B cell (primary cell): ENCODE data around the gene ENO2. TPM values are rescaled to one million over a fixed set of nuclear protein-coding genes. Genes with fewer than 3 reads are reported as not detected.

ENCODE experiments used
- ATAC-seq: fragments of 200-7000 bp; cut with Tn5 transposase; one replicate; pipeline ENCODE4 v1.10.0; 2021; ENCODE audit warnings: low read depth, mild to moderate bottlenecking, moderate number of reproducible peaks, moderate library complexity
- CTCF ChIA-PET: fragments of 350-600 bp; sonication (Branson Sonifier 250); formaldehyde crosslinking; loops from one replicate; lab custom pipeline; 2021; ENCODE audit warnings: antibody characterized with exemption, inconsistent platforms; lab: Charles Lee
- POLR2A ChIA-PET: fragments of 350-600 bp; sonication (Branson Sonifier 250); formaldehyde crosslinking; loops from one replicate; lab custom pipeline; 2021; ENCODE audit warnings: antibody characterized with exemption; lab: Charles Lee
- DNase-seq: peaks from one replicate; pipeline ENCODE4 v3.0.0; 2013
- H2AFZ ChIP-seq: 2 replicates; pipeline ENCODE4 v1.6.1; 2012; ENCODE audit warnings: mild to moderate bottlenecking, low read depth, low read length; ENCODE audit not compliant: insufficient read depth, poor library complexity, severe bottlenecking
- H3K27ac ChIP-seq, 2 donors: 1 replicate in 1 of 2; 2 replicates in 1 of 2; pipeline ENCODE4 v1.5.1; 2012 to 2013; ENCODE audit warnings: low read length in 2 of 2, mild to moderate bottlenecking in 2 of 2, moderate library complexity in 1 of 2
- H3K27me3 ChIP-seq, 4 experiments: fragments of 200-600 bp in 1 of 4; sonication (generic) in 1 of 4; replicated peaks in 1 of 4; 1 replicate in 2 of 4; 2 replicates in 2 of 4; pipeline versions ENCODE4 v1.6.1 to v1.7.0; 2013 to 2016; ENCODE audit warnings: low read length in 3 of 4, mild to moderate bottlenecking in 2 of 4, mixed read lengths in 1 of 4, moderate library complexity in 1 of 4; ENCODE audit not compliant: insufficient read depth in 4 of 4, control insufficient read depth in 3 of 4; ENCODE audit errors: control extremely low read depth in 1 of 4
- H3K36me3 ChIP-seq, 2 experiments: replicated peaks in 1 of 2; 1 replicate in 1 of 2; 2 replicates in 1 of 2; pipeline versions ENCODE4 v1.6.1 to v1.7.1; 2013; ENCODE audit warnings: low read length in 1 of 2; ENCODE audit not compliant: insufficient read depth in 2 of 2, control insufficient read depth in 1 of 2; ENCODE audit errors: control extremely low read depth in 1 of 2, extremely low read depth in 1 of 2
- H3K4me1 ChIP-seq, 2 donors: fragments of 200-600 bp in 1 of 2; sonication (generic) in 1 of 2; 1 replicate in 1 of 2; 2 replicates in 1 of 2; pipeline versions ENCODE4 v1.5.1 to v1.6.1; 2013 to 2017; ENCODE audit warnings: low read length in 2 of 2; ENCODE audit not compliant: control insufficient read depth in 2 of 2, insufficient read depth in 2 of 2
- H3K4me2 ChIP-seq: replicated peaks from 2 replicates; pipeline ENCODE3; 2012; ENCODE audit warnings: mild to moderate bottlenecking, low read depth, low read length; ENCODE audit not compliant: poor library complexity, severe bottlenecking
- H3K4me3 ChIP-seq, 5 experiments: fragments of 200-600 bp in 1 of 5; sonication (generic) in 1 of 5; 1 replicate in 3 of 5; 2 replicates in 2 of 5; pipeline versions ENCODE4 v1.5.1 to v1.7.0; 2011 to 2016; ENCODE audit warnings: low read length in 4 of 5, mild to moderate bottlenecking in 4 of 5, low read depth in 2 of 5, control low read depth in 1 of 5, moderate library complexity in 1 of 5; ENCODE audit not compliant: insufficient read depth in 1 of 5; ENCODE audit errors: control extremely low read depth in 1 of 5, extremely low read depth in 1 of 5
- H3K79me2 ChIP-seq: fragments of 200-600 bp; sonication (generic); one replicate; pipeline ENCODE4 v1.6.0; 2016; ENCODE audit warnings: low read length; ENCODE audit not compliant: control insufficient read depth, insufficient read depth
- H3K9ac ChIP-seq: fragments of 200-600 bp; sonication (generic); 2 replicates; pipeline ENCODE4 v1.6.1; 2017; ENCODE audit warnings: mild to moderate bottlenecking, low read length, moderate library complexity
- H3K9me3 ChIP-seq, 3 donors: one replicate each; pipeline versions ENCODE4 v1.6.1 to v1.7.1; 2013; ENCODE audit warnings: low read length in 2 of 3; ENCODE audit not compliant: control insufficient read depth in 2 of 3, insufficient read depth in 1 of 3; ENCODE audit errors: control extremely low read depth in 1 of 3
- H4K20me1 ChIP-seq: 2 replicates; pipeline ENCODE4 v1.6.0; 2012; ENCODE audit warnings: mild to moderate bottlenecking, low read length; ENCODE audit not compliant: insufficient read depth, control insufficient read depth, poor library complexity, severe bottlenecking
- H3K27ac Mint-ChIP-seq: one replicate; pipeline ENCODE4 v1.8.0; 2021; ENCODE audit warnings: mixed read lengths
- H3K27me3 Mint-ChIP-seq: one replicate; pipeline ENCODE4 v1.8.0; 2021; ENCODE audit warnings: mixed read lengths
- H3K4me1 Mint-ChIP-seq: one replicate; pipeline ENCODE4 v1.8.0; 2021; ENCODE audit warnings: mixed read lengths
- H3K4me3 Mint-ChIP-seq: one replicate; pipeline ENCODE4 v1.8.0; 2021; ENCODE audit warnings: mixed read lengths
- H3K9me3 Mint-ChIP-seq: one replicate; pipeline ENCODE4 v1.8.0; 2022; ENCODE audit warnings: mixed read lengths; ENCODE audit not compliant: insufficient read depth
- EZH2 ChIP-seq: IDR thresholded peaks from 2 replicates; pipeline ENCODE4 v1.6.1; 2012; ENCODE audit warnings: borderline replicate concordance, low read depth, mild to moderate bottlenecking, moderate library complexity, low read length; ENCODE audit not compliant: insufficient read depth, poor library complexity, severe bottlenecking
- WGBS: methylation state at CpG from one replicate; pipeline ENCODE4 v1.1.5; 2013; ENCODE audit warnings: missing lambda C conversion rate; ENCODE audit not compliant: insufficient coverage; 5-methylcytosine and 5-hydroxymethylcytosine counted together
- intact Hi-C: fragments of 100-400 bp; cut with micrococcal nuclease; formaldehyde crosslinking; loops from one replicate; pipeline ENCODE4 v1.10.0; 2022
- polyA plus RNA-seq: library from polyadenylated mRNA; depleted of rRNA; stranded (reverse); fragments of >200 nt; gene quantifications from 2 replicates; pipeline ENCODE4 v1.2.3, GENCODE V29; 2012
- total RNA-seq, 2 donors: library from RNA; stranded (reverse); fragments of 120-200 nt in 1 of 2; gene quantifications; 1 replicate in 1 of 2; 2 replicates in 1 of 2; pipeline versions ENCODE4 v1.2.3 to v1.2.4, GENCODE V29; 2013 to 2022
- TF ChIP-seq, protein P1 (sequence below): fragments of 200-600 bp; IDR thresholded peaks from one replicate; pipeline ENCODE4 v1.8.0; 2022; ENCODE audit warnings: antibody characterized with exemption, mild to moderate bottlenecking

ENO2 gene
- total and polyA plus RNA-seq, 2 donors (not counting 1 experiment from before 2014, with no cell fraction given): 42.5 to 55.3 TPM

GRCh38 chr12:6957741-6958608, 43.6 kb downstream of the ENO2 start:
- Mint-ChIP-seq H3K27me3 (no peaks in the 10 kb centered on the region), H3K9me3 (no peaks in the 10 kb centered on the region), H3K4me3 (peak overlapping the region; percentile 91), H3K27ac (peak overlapping the region; percentile 98), H3K4me1 (peaks cover 97% of the 10 kb centered on the region)
- POLR2A ChIA-PET: interaction anchor here (0.6 to 18.2 kb wide), 7 partner anchors 11 to 657 kb away, joined by 3 to 662 read pairs (median 5); partner anchors contain the start of genes C12orf57, ENO2, PTPN6 and RNU7-1
- H4K20me1 ChIP-seq: peaks cover 44% of the 10 kb centered on the region
- H3K4me3 ChIP-seq: peak overlapping the region; percentile 43 to 57 (median 54)
- DNase-seq (peak; percentile 39), ATAC-seq (no peak)
- H3K27ac ChIP-seq: peak overlapping the region; percentile 95 to 99
- no peaks in the 10 kb centered on the region for H3K27me3 ChIP-seq
- H3K36me3 ChIP-seq: peaks cover 0 to 89% of the 10 kb centered on the region in 2 experiments
- peaks cover 90 to 95% of the 10 kb centered on the region in 2 donors for H3K4me1 ChIP-seq
- peaks cover 74% of the 10 kb centered on the region for H3K79me2 ChIP-seq
- intact Hi-C loops: no loop called here
- peak overlapping the region; percentile 69 for H3K9ac ChIP-seq
- 77% methylated on average over 22 of the region's 28 CpGs for WGBS
- no peak overlapping the region for H2AFZ ChIP-seq
- CTCF ChIA-PET: interaction anchor here (0.9 to 13.5 kb wide), 7 partner anchors 10 to 205 kb away, joined by 3 to 944 read pairs (median 8); partner anchors contain the start of genes C12orf57, MLF2, PTPN6 and RNU7-1
- peak overlapping the region; percentile 92 for H3K4me2 ChIP-seq
- TF ChIP-seq, protein P1, sequence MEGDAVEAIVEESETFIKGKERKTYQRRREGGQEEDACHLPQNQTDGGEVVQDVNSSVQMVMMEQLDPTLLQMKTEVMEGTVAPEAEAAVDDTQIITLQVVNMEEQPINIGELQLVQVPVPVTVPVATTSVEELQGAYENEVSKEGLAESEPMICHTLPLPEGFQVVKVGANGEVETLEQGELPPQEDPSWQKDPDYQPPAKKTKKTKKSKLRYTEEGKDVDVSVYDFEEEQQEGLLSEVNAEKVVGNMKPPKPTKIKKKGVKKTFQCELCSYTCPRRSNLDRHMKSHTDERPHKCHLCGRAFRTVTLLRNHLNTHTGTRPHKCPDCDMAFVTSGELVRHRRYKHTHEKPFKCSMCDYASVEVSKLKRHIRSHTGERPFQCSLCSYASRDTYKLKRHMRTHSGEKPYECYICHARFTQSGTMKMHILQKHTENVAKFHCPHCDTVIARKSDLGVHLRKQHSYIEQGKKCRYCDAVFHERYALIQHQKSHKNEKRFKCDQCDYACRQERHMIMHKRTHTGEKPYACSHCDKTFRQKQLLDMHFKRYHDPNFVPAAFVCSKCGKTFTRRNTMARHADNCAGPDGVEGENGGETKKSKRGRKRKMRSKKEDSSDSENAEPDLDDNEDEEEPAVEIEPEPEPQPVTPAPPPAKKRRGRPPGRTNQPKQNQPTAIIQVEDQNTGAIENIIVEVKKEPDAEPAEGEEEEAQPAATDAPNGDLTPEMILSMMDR: no peak
- TF ChIP-seq EZH2: no peak
- no peaks in the 10 kb centered on the region for H3K9me3 ChIP-seq
